OCI-LY1 (cell line): Measurements from ENCODE around the gene ELL.

Source experiments
- H2AFZ ChIP-seq: fragments of 200-600 bp; sonication (generic), shearing (Covaris generic); 2 replicates; pipeline ENCODE4 v1.6.0; 2014; ENCODE audit warnings: antibody characterized with exemption, mild to moderate bottlenecking, low read length
- H3F3A ChIP-seq: fragments of 200-600 bp; sonication (generic), shearing (Covaris generic); 2 replicates; pipeline ENCODE4 v1.6.0; 2014; ENCODE audit warnings: mild to moderate bottlenecking, antibody characterized with exemption, low read length, moderate library complexity; ENCODE audit not compliant: insufficient read depth
- H3K27ac ChIP-seq: fragments of 200-600 bp; sonication (generic); 2 replicates; pipeline ENCODE4 v1.5.1; 2014; ENCODE audit warnings: low read length, mixed run types, mild to moderate bottlenecking, low read depth; ENCODE audit not compliant: poor library complexity, severe bottlenecking
- H3K27me3 ChIP-seq: fragments of 200-600 bp; sonication (generic); 2 replicates; pipeline ENCODE4 v1.6.0; 2014; ENCODE audit warnings: antibody characterized with exemption, mild to moderate bottlenecking, low read length, moderate library complexity; ENCODE audit not compliant: insufficient read depth
- H3K36me3 ChIP-seq: fragments of 200-600 bp; sonication (generic); 2 replicates; pipeline ENCODE4 v1.6.1; 2014; ENCODE audit warnings: mild to moderate bottlenecking, antibody characterized with exemption, low read length, moderate library complexity, mixed read lengths; ENCODE audit not compliant: insufficient read depth
- H3K4me1 ChIP-seq: fragments of 200-600 bp; sonication (generic); 2 replicates; pipeline ENCODE4 v1.5.1; 2014; ENCODE audit warnings: mild to moderate bottlenecking, low read length, moderate library complexity; ENCODE audit not compliant: insufficient read depth, severe bottlenecking
- H3K4me2 ChIP-seq: fragments of 200-600 bp; sonication (generic), shearing (Covaris generic); 2 replicates; pipeline ENCODE4 v1.6.1; 2014; ENCODE audit warnings: low read length
- H3K4me3 ChIP-seq: fragments of 200-600 bp; sonication (generic); 2 replicates; pipeline ENCODE4 v1.5.1; 2014; ENCODE audit warnings: low read length, low read depth, mild to moderate bottlenecking, mixed read lengths; ENCODE audit not compliant: poor library complexity, severe bottlenecking
- H3K79me2 ChIP-seq: fragments of 200-600 bp; shearing (Covaris generic); 2 replicates; pipeline ENCODE4 v1.6.1; 2016; ENCODE audit warnings: mixed run types, low read length, mixed read lengths; ENCODE audit not compliant: insufficient read depth
- H3K9ac ChIP-seq: fragments of 200-600 bp; sonication (generic), shearing (Covaris generic); 2 replicates; pipeline ENCODE4 v1.6.1; 2014; ENCODE audit warnings: mild to moderate bottlenecking, low read length, mixed read lengths
- H3K9me2 ChIP-seq: fragments of 200-600 bp; sonication (generic), shearing (Covaris generic); 2 replicates; pipeline ENCODE4 v1.6.1; 2014; ENCODE audit warnings: low read depth, mild to moderate bottlenecking, low read length, mixed read lengths
- H3K9me3 ChIP-seq: fragments of 200-600 bp; shearing (Covaris generic); 2 replicates; pipeline ENCODE4 v1.6.1; 2014; ENCODE audit warnings: low read length, mixed read lengths
- H4K20me1 ChIP-seq: fragments of 200-600 bp; sonication (generic), shearing (Covaris generic); 2 replicates; pipeline ENCODE4 v1.6.0; 2016; ENCODE audit warnings: mild to moderate bottlenecking, low read length; ENCODE audit not compliant: insufficient read depth
- EZH2 ChIP-seq: fragments of 200-600 bp; sonication (generic), shearing (Covaris generic); IDR thresholded peaks from 2 replicates; pipeline ENCODE4 v1.8.0; 2017; ENCODE audit warnings: borderline replicate concordance, mixed run types, mild to moderate bottlenecking, antibody characterized with exemption, low read length, moderate library complexity, mixed read lengths
- TF ChIP-seq, protein P1 (sequence below): fragments of 200-600 bp; sonication (generic), shearing (Covaris generic); IDR thresholded peaks from 2 replicates; pipeline ENCODE4 v1.5.1; 2017; ENCODE audit warnings: mild to moderate bottlenecking, antibody characterized with exemption, low read length, moderate library complexity, mixed read lengths

ELL gene

GRCh38 chr19:18500376-18500775 is 21.5 kb downstream of the ELL start:
- 0 out of 2 replicates have a peak, but pooled peaks cover 2% of the 10 kb centered on the region for H3K79me2 ChIP-seq
- no peak for TF ChIP-seq EZH2
- TF ChIP-seq, protein P1, sequence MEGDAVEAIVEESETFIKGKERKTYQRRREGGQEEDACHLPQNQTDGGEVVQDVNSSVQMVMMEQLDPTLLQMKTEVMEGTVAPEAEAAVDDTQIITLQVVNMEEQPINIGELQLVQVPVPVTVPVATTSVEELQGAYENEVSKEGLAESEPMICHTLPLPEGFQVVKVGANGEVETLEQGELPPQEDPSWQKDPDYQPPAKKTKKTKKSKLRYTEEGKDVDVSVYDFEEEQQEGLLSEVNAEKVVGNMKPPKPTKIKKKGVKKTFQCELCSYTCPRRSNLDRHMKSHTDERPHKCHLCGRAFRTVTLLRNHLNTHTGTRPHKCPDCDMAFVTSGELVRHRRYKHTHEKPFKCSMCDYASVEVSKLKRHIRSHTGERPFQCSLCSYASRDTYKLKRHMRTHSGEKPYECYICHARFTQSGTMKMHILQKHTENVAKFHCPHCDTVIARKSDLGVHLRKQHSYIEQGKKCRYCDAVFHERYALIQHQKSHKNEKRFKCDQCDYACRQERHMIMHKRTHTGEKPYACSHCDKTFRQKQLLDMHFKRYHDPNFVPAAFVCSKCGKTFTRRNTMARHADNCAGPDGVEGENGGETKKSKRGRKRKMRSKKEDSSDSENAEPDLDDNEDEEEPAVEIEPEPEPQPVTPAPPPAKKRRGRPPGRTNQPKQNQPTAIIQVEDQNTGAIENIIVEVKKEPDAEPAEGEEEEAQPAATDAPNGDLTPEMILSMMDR, result no peak
- no peak overlapping the region for H3K4me3 ChIP-seq
- H2AFZ ChIP-seq, result no peak overlapping the region
- H3K9me2 ChIP-seq, result no peaks in the 10 kb centered on the region
- no peaks in the 10 kb centered on the region for H3K36me3 ChIP-seq
- H3K9ac ChIP-seq, result no peak overlapping the region
- no peaks in the 10 kb centered on the region for H3K27me3 ChIP-seq
- H3K27ac ChIP-seq, result no peak overlapping the region
- no peak overlapping the region for H3K4me2 ChIP-seq
- no peaks in the 10 kb centered on the region for H4K20me1 ChIP-seq
- H3K4me1 ChIP-seq, result peaks cover 41% of the 10 kb centered on the region
- H3K9me3 ChIP-seq, result no peaks in the 10 kb centered on the region
- no peaks in the 10 kb centered on the region for H3F3A ChIP-seq

DNA sequence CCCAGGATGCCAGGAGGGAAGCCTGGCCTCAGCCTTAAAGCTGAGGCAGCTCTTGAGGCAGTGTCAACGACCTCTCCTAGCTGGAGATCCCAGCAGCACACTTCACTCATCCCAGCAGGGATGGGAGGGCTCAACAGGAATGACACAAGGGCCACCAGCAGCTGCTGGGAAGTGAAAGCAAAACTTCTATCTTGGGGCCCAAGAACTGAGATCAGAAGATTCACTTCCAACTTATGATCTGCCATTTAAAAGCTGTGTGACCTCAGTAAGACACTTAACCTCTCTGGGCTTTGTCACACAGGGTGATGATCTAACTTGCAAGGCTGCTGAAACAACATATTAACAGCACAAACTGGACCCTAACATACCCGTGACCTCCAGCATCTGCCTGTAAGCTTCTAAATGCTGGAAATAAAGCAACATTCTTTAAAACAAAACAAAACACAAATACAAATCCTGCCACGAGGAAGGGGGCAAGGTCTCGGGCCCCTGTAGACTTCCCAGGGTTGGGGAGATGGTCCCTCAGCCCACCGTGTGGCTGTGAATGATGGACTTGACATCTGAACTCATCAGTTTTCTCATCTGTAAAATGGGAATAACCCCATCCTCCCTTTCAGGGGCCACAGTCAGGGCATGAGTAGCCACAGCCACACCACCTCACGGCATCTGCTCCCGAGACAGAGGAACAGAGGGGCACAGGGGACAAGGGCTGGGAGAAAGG is 22.7 kb downstream of the ELL start:
- Histone ChIP-seq H3K4me3 (no peak overlapping the region), H3K27me3 (no peaks in the 10 kb centered on the region), H3K4me1 (peaks cover 34% of the 10 kb centered on the region), H3K27ac (no peak overlapping the region), H3K9me3 (no peaks in the 10 kb centered on the region), H2AFZ (no peak overlapping the region), H3F3A (no peaks in the 10 kb centered on the region), H3K9me2 (no peaks in the 10 kb centered on the region), H3K9ac (no peak overlapping the region), H3K4me2 (no peak overlapping the region), H3K79me2 (0 out of 2 replicates have a peak, but pooled peaks cover 2% of the 10 kb centered on the region), H3K36me3 (no peaks in the 10 kb centered on the region), H4K20me1 (no peaks in the 10 kb centered on the region)
- no peak for TF ChIP-seq EZH2
- TF ChIP-seq, protein P1, result no peak

DNA sequence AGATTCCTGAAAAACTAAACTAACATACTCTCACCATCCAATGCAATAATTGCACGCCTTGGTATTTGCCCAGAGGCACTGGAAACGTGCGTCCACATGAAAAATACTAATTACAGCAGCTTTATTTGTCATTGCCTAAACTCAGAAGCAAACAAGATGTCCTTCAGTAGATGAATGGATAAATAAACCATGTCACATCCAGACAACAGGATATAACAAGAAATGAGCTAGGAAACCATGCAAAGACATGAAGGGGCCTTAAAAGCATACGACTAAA is 25.0 kb downstream of the ELL start:
- H3K36me3 ChIP-seq, result no peaks in the 10 kb centered on the region
- no peak overlapping the region for H3K4me3 ChIP-seq
- H3K4me1 ChIP-seq, result peaks cover 13% of the 10 kb centered on the region
- no peak overlapping the region for H2AFZ ChIP-seq
- H4K20me1 ChIP-seq, result no peaks in the 10 kb centered on the region; the same call in 1 of the 2 replicates
- no peaks in the 10 kb centered on the region for H3K9me3 ChIP-seq
- H3K4me2 ChIP-seq, result no peak overlapping the region
- TF ChIP-seq, protein P1, result no peak
- no peak for TF ChIP-seq EZH2
- no peaks in the 10 kb centered on the region for H3K9me2 ChIP-seq
- H3F3A ChIP-seq, result no peaks in the 10 kb centered on the region
- no peak overlapping the region for H3K9ac ChIP-seq
- no peaks in the 10 kb centered on the region for H3K27me3 ChIP-seq
- H3K27ac ChIP-seq, result no peak overlapping the region
- 0 out of 2 replicates have a peak, but pooled peaks cover 2% of the 10 kb centered on the region for H3K79me2 ChIP-seq
